ENCODE results near the gene PTPRZ1. TPM values are rescaled to one million over a fixed set of nuclear protein-coding genes. Genes with fewer than 3 reads are reported as not detected.

The PTPRZ1 gene
- total RNA-seq, 1 experiment from 2014 or later: 74.2 TPM

- H2BK20ac ChIP-seq (ENCODE audit: low read depth, low read length, poor library complexity, severe bottlenecking): no peak overlapping the region
- no peak overlapping the region for H3K4ac ChIP-seq (ENCODE audit: low read depth, low read length)
- no peaks in the 10 kb centered on the region for H4K20me1 ChIP-seq (ENCODE audit: control insufficient read depth, insufficient read depth, insufficient read length)
- H3K27me3 ChIP-seq (ENCODE audit: insufficient read depth, low read length): no peaks in the 10 kb centered on the region
- H3K4me2 ChIP-seq (ENCODE audit: insufficient read depth, insufficient read length, low read length): no peak overlapping the region
- no peak overlapping the region for H2BK5ac ChIP-seq (ENCODE audit: insufficient read length, low read length)
- no peaks in the 10 kb centered on the region for H3K27me3 Mint-ChIP-seq (ENCODE audit: low read depth)
- H3K9me3 Mint-ChIP-seq: no peaks in the 10 kb centered on the region
- WGBS (ENCODE audit: extremely low coverage, insufficient read length, low lambda C conversion rate): no CpG with 5 or more reads among the region's 7 CpGs
- no peak overlapping the region for H4K8ac ChIP-seq (replicated peaks; ENCODE audit: insufficient read length, low read depth, low read length)
- H3K36me3 Mint-ChIP-seq (ENCODE audit: insufficient read depth in 1 of 3, low read depth in 3 of 3): peaks cover 34 to 41% (median 37%) of the 10 kb centered on the region in 3 experiments
- H3K4me3 Mint-ChIP-seq: no peak overlapping the region
- no peak overlapping the region for H2AFZ ChIP-seq (ENCODE audit: low read length)
- no peak for DNase-seq
- no peak overlapping the region for H2BK15ac ChIP-seq (ENCODE audit: low read depth, low read length)
- H3K23ac ChIP-seq (ENCODE audit: insufficient read length, low read depth, low read length): no peak overlapping the region
- no peaks in the 10 kb centered on the region for H3K9me3 ChIP-seq (ENCODE audit: control insufficient read depth, low read depth, low read length)
- no peak for TF ChIP-seq CTCF (conservative IDR thresholded peaks at IDR 0.05)
- H2BK12ac ChIP-seq (ENCODE audit: insufficient read length, low read depth, low read length): no peak overlapping the region
- no peak overlapping the region for H3K27ac Mint-ChIP-seq
- no peak overlapping the region for H3K14ac ChIP-seq (ENCODE audit: insufficient read depth, low read length)
- no peak overlapping the region for H3T11ph ChIP-seq (ENCODE audit: low read length)
- no peak overlapping the region for H3K56ac ChIP-seq (ENCODE audit: insufficient read length, low read depth, low read length)
- H3K79me2 ChIP-seq (ENCODE audit: insufficient read depth, low read length): no peaks in the 10 kb centered on the region
- no peak overlapping the region for H2BK120ac ChIP-seq (ENCODE audit: low read depth, low read length, poor library complexity, severe bottlenecking)
- H3K18ac ChIP-seq (ENCODE audit: insufficient read length, low read depth, low read length): no peak overlapping the region
- no peak overlapping the region for H4K5ac ChIP-seq (ENCODE audit: insufficient read length, low read depth, low read length)
- H3K27ac ChIP-seq (ENCODE audit: insufficient read length, low read depth, low read length): no peak overlapping the region
- no peak overlapping the region for H4K91ac ChIP-seq (ENCODE audit: insufficient read length, low read depth, low read length)
- H2AK5ac ChIP-seq (ENCODE audit: insufficient read length, low read length): no peak overlapping the region
- H3K79me1 ChIP-seq (ENCODE audit: insufficient read depth, low read depth, low read length, poor library complexity, severe bottlenecking): no peaks in the 10 kb centered on the region
- H3K23me2 ChIP-seq (ENCODE audit: insufficient read length, low read depth, low read length, poor library complexity, severe bottlenecking): no peaks in the 10 kb centered on the region
- H3K9ac ChIP-seq (ENCODE audit: extremely low read depth, insufficient read length, low read length): no peak overlapping the region
- H3K4me1 ChIP-seq (ENCODE audit: insufficient read depth, low read length): no peaks in the 10 kb centered on the region
- H3K4me1 Mint-ChIP-seq: no peaks in the 10 kb centered on the region; a peak in 1 of 4 replicates
Observed at GRCh38 chr7:122010116-122010515, 137.2 kb downstream of the PTPRZ1 start.
